ENCODE data around the gene LTBP1. TPM values are rescaled to one million over a fixed set of nuclear protein-coding genes. Genes with fewer than 3 reads are reported as not detected.

Gene LTBP1
- total RNA-seq, 1 experiment from 2014 or later = 28.5 TPM

DNA sequence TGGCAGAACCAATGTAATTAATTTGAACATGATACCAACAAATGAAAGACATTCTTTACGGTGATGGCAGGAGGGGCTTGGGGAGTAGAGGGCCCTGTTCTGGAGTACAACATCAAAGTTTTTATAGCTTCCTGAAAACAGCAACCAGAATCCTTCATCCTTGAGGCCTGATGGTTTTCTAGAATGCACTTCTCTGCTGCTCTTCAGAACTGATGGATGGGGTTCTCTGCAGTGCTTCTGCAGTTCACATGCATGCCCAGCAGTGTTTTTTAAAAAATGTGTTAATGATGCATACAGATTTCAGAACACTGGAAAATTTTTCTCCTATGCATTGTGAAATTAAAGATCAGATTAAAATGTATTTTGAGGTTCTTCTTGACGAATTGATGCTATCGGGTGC, 2.5 kb downstream of the LTBP1 start:
- H3K9ac ChIP-seq (ENCODE audit: extremely low read depth, insufficient read length, low read length) = no peak overlapping the region
- WGBS (ENCODE audit: extremely low coverage, insufficient read length, low lambda C conversion rate) = no CpG with 5 or more reads among the region's 3 CpGs
- H3K79me1 ChIP-seq (ENCODE audit: insufficient read depth, low read depth, low read length, poor library complexity, severe bottlenecking) = no peaks in the 10 kb centered on the region
- H3K27me3 ChIP-seq (ENCODE audit: insufficient read depth, low read length) = no peaks in the 10 kb centered on the region
- no peak overlapping the region for H2AFZ ChIP-seq (ENCODE audit: low read length)
- no peak overlapping the region for H3K18ac ChIP-seq (ENCODE audit: insufficient read length, low read depth, low read length)
- no peak overlapping the region for H3K4me3 Mint-ChIP-seq
- no peak for DNase-seq
- H4K20me1 ChIP-seq (ENCODE audit: control insufficient read depth, insufficient read depth, insufficient read length) = no peaks in the 10 kb centered on the region
- no peak overlapping the region for H4K8ac ChIP-seq (replicated peaks; ENCODE audit: insufficient read length, low read depth, low read length)
- no peak overlapping the region for H2BK5ac ChIP-seq (ENCODE audit: insufficient read length, low read length)
- H3K9me3 ChIP-seq (ENCODE audit: control insufficient read depth, low read depth, low read length) = no peaks in the 10 kb centered on the region
- no peak overlapping the region for H3K4ac ChIP-seq (ENCODE audit: low read depth, low read length)
- peaks cover 2% of the 10 kb centered on the region; the same call in 1 of the 2 replicates for H3K4me1 ChIP-seq (ENCODE audit: insufficient read depth, low read length)
- no peak overlapping the region for H3T11ph ChIP-seq (ENCODE audit: low read length)
- no peaks in the 10 kb centered on the region for H3K79me2 ChIP-seq (ENCODE audit: insufficient read depth, low read length)
- no peak overlapping the region for H3K4me2 ChIP-seq (ENCODE audit: insufficient read depth, insufficient read length, low read length)
- no peak overlapping the region for H3K23ac ChIP-seq (ENCODE audit: insufficient read length, low read depth, low read length)
- H3K27me3 Mint-ChIP-seq (ENCODE audit: low read depth) = peaks cover 8% of the 10 kb centered on the region
- no peak overlapping the region for H3K14ac ChIP-seq (ENCODE audit: insufficient read depth, low read length)
- no peak overlapping the region for H2BK20ac ChIP-seq (ENCODE audit: low read depth, low read length, poor library complexity, severe bottlenecking)
- H2BK15ac ChIP-seq (ENCODE audit: low read depth, low read length) = no peak overlapping the region
- H3K23me2 ChIP-seq (ENCODE audit: insufficient read length, low read depth, low read length, poor library complexity, severe bottlenecking) = peaks cover 3% of the 10 kb centered on the region
- H3K4me1 Mint-ChIP-seq = peaks cover 18 to 20% of the 10 kb centered on the region in 2 experiments
- peaks cover 0 to 3% of the 10 kb centered on the region in 2 experiments; a peak in 2 of 5 replicates for H3K9me3 Mint-ChIP-seq
- H3K27ac Mint-ChIP-seq = no peak overlapping the region
- peaks cover 0 to 2% (median 0%) of the 10 kb centered on the region in 3 experiments; a peak in 3 of 7 replicates for H3K36me3 Mint-ChIP-seq (ENCODE audit: insufficient read depth in 1 of 3, low read depth in 3 of 3)
- H2BK12ac ChIP-seq (ENCODE audit: insufficient read length, low read depth, low read length) = no peak overlapping the region
- no peak overlapping the region for H3K56ac ChIP-seq (ENCODE audit: insufficient read length, low read depth, low read length)
- TF ChIP-seq CTCF (conservative IDR thresholded peaks at IDR 0.05) = no peak
- no peak overlapping the region for H2BK120ac ChIP-seq (ENCODE audit: low read depth, low read length, poor library complexity, severe bottlenecking)
- no peak overlapping the region for H2AK5ac ChIP-seq (ENCODE audit: insufficient read length, low read length)
- H4K91ac ChIP-seq (ENCODE audit: insufficient read length, low read depth, low read length) = no peak overlapping the region
- no peak overlapping the region for H3K27ac ChIP-seq (ENCODE audit: insufficient read length, low read depth, low read length)
- H4K5ac ChIP-seq (ENCODE audit: insufficient read length, low read depth, low read length) = no peak overlapping the region
